GM19328 (cell line): ENCODE data around the gene KIRREL3.

Source experiments
- ATAC-seq: cut with Tn5 transposase; IDR thresholded peaks from one replicate; pipeline ENCODE4 v1.9.1; 2021; ENCODE audit warnings: mild to moderate bottlenecking, moderate library complexity; ENCODE audit not compliant: unreplicated experiment

KIRREL3 gene

DNA sequence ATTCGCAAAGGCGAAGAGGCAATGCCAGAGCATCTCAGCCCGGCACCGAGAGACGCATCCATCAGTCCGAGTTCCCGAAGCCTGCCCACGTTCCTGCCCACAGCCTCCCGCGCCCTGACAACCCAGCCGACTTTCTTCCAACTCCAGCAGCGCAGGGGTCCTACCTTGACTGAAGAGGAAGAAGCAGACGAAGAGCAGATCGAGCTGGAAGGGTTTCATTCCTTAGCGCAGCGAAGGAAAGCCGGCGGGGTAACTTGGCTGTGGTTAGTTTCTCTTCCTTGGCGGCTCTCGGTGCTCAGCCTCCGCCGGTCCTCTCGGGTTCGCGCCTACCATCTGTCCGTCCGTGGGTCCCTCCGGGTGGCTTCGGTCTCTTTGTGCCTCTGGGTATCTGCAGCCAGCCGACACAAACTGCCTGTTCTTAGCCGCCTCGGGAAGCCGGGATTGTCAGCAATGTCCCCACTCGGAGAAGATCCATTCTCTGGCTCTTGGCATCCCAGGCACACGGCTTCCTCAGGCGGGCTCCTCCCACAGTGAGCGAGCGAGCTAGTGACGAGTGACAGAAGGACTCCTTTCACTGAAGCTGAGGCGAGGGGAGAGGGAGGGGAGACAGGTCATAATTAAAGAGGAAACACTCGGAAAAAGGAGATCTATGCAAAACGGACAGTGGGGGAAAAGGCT is at the start of gene KIRREL3:
KIRREL3 (minus strand) TSS at position 480 of the 678 bp plus-strand sequence.
- ATAC-seq, result no peak

GRCh38 chr11:127050186-127050585 is 49.6 kb upstream of the KIRREL3 start:
- no peak for ATAC-seq

DNA sequence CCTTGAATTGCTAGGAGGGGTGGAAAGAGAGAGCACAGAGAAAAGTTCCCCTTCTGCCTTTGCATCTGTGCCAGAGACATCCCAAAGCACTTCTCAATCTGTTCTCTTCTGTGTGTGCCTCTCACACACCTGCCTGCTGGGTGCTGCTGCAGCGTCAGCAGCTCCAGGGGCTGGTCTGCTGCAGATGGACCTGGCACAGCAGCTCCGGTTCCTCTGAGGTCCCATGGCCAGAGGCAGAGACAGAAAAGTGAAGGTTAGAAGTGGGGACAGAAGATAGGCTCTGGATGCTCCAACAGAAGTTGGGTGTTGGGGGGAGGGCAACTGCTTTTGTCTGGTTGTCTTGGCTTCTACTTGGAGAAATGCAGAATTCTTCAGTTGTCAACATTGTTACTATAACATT is 48.9 kb upstream of the KIRREL3 start:
- ATAC-seq, result no peak

- ATAC-seq, result no peak
Observed at GRCh38 chr11:127044535-127044934, 44.0 kb upstream of the KIRREL3 start.

- no peak for ATAC-seq
Observed at GRCh38 chr11:127042445-127042844, 41.9 kb upstream of the KIRREL3 start.

- ATAC-seq, result no peak
Observed at GRCh38 chr11:127039591-127039990, 39.0 kb upstream of the KIRREL3 start.

DNA sequence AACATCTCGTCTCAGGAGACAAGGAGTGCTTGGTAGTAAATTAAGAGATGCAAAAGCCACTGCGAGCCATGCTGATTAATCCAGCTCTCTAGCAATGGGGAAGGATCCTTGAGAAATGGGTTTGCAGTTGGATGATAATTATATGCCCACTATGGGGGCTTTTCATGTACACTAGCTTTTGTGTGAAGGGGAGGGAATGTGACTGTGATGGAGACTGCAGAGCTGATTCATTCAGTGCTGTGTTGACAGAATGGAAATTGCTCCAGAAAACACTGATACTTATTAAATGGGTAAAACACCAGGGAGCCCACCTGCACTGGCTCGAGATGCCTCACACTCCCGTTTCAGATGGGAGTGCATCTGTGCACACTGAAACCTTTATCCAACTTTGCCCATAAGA is 37.0 kb upstream of the KIRREL3 start:
- no peak for ATAC-seq

GRCh38 chr11:127037001-127037400 is 36.4 kb upstream of the KIRREL3 start:
- no peak for ATAC-seq

DNA sequence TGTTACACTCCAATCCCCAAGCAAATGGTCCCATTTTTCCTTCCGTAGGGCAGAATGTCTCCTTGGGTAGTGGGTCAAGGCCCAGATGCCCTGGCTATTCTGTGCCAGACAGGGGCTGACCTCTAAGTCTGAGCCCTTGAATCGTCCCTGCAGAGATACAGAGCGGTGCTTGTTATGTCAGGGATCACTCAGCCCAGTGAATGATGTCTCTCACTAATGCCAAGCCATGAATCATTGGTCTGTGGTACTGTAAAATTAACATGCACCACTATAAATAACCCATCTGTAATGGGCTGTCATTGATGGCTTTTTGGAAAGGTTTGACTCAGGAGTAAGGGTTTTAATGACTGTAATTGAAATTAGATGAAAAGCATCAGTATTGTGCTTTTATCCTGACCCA is 35.3 kb upstream of the KIRREL3 start:
- ATAC-seq, result no peak

GRCh38 chr11:127034973-127035372 is 34.4 kb upstream of the KIRREL3 start:
- ATAC-seq, result no peak

DNA sequence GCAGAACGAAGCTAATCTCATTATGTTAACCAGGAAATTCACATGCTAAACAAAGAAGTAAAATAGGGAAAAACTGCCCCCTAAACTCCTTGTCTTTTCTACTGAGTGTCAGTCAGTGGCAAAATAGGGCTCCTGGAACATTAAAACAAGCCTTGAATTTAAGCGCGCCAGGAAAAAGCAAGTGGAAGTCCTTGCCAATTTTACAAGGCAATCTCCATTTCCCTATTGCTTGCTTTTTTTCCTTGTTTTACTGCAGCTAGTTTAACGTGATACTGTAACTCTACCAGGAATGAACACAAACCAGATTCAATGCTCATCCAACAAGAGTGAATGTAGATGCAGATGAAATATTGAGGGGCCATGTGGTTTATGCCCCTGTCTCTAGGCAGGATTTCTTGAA is 28.1 kb upstream of the KIRREL3 start:
- ATAC-seq, result no peak

DNA sequence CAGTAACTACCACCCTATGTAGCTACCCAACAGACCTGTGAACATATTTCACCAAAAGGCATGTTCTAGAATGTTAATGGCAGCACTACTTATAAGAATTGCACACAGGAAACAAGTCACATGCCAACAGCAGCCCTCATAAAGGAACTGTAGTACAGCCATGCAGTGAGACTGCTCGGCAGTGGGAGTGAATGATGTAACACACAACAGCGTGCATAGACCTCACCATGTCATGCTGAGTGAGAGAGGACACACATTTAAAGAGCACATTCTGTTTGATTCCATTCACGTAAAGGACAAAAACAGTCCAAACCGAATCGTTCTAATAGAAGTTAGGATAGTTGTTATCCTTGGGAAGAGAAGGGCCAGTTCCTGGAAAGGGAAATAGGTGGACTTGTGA is 27.2 kb upstream of the KIRREL3 start:
- ATAC-seq, result no peak

GRCh38 chr11:127027000-127027399 is 26.4 kb upstream of the KIRREL3 start:
- no peak for ATAC-seq

- ATAC-seq, result no peak
Observed at GRCh38 chr11:127023991-127024390, 23.4 kb upstream of the KIRREL3 start.

DNA sequence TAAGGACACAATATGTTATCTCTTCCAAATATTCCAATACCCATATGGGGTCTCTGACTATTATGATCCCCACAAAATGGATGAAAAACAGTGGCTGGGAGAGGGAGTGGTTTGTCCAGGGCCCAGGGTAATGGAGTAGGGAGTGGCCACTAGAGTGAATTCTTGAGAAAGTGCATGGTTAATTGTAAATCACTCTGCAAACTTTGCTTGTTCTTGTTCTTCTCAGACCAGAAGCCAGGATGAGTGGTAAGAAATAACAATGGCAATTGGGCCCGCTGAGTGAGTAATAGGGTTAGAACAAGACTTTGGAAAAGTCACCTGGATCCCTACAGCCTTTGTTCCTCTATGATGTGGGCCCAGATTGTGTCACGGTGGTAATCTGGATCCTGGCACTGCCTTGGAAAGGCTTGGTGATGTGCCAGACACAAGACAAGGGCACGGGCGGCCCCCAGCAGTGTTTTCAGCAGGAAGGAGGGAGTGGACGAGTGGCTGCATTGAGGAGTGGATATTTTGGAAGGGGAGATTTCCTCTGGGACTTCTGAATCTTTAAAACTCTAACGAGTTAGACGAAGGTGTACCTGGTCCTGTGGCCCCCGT is 18.2 kb upstream of the KIRREL3 start:
- ATAC-seq, result no peak

GRCh38 chr11:127017482-127017881 is 16.9 kb upstream of the KIRREL3 start:
- no peak for ATAC-seq

- ATAC-seq, result no peak
Observed at GRCh38 chr11:127013550-127013949, 13.0 kb upstream of the KIRREL3 start.

- ATAC-seq, result no peak
Observed at GRCh38 chr11:127006311-127006710, 5.7 kb upstream of the KIRREL3 start.

GRCh38 chr11:127003260-127003981 is 2.9 kb upstream of the KIRREL3 start:
- ATAC-seq, result no peak

- ATAC-seq, result no peak
Observed at GRCh38 chr11:127002669-127003259, 2.2 kb upstream of the KIRREL3 start.

- no peak for ATAC-seq
Observed at GRCh38 chr11:127000981-127001380, 411 bp upstream of the KIRREL3 start.

GRCh38 chr11:126999366-126999765 is 1.2 kb downstream of the KIRREL3 start:
- no peak for ATAC-seq
